GM19395 (cell line): ENCODE measurements around the gene ZNF8.
"Not testable (repeated sequence)": the region's sequence is repeated elsewhere in the genome, so short reads cannot be mapped to it uniquely, and the experiment has no call there.

Experiments
- ATAC-seq: cut with Tn5 transposase; IDR thresholded peaks from one replicate; pipeline ENCODE4 v1.9.1; 2021; ENCODE audit warnings: mild to moderate bottlenecking, moderate library complexity; ENCODE audit not compliant: unreplicated experiment

Gene ZNF8

GRCh38 chr19:58278541-58279041, at the start of gene ZNF8:
ZNF8 (plus strand) TSS chr19:58278955; CDS start chr19:58279082, 127 bp downstream.
- peak; percentile 98 for ATAC-seq

- ATAC-seq = no peak
Measured at GRCh38 chr19:58229255-58229639, 49.5 kb upstream of the ZNF8 start.

- no peak for ATAC-seq
Measured at GRCh38 chr19:58237324-58237723, 41.4 kb upstream of the ZNF8 start.

GRCh38 chr19:58243351-58243750, 35.4 kb upstream of the ZNF8 start:
- no peak for ATAC-seq

- ATAC-seq = no peak
Measured at GRCh38 chr19:58248886-58249285, 29.9 kb upstream of the ZNF8 start.

- no peak for ATAC-seq
Measured at GRCh38 chr19:58252102-58252685, 26.6 kb upstream of the ZNF8 start.

GRCh38 chr19:58258259-58258658, 20.5 kb upstream of the ZNF8 start:
- ATAC-seq = not testable (repeated sequence)

GRCh38 chr19:58261600-58261967, 17.2 kb upstream of the ZNF8 start:
- ATAC-seq = no peak

- ATAC-seq = no peak
Measured at GRCh38 chr19:58261968-58262921, 16.5 kb upstream of the ZNF8 start.

GRCh38 chr19:58262922-58263296, 15.8 kb upstream of the ZNF8 start:
- no peak for ATAC-seq

- no peak for ATAC-seq
Measured at GRCh38 chr19:58265100-58265499, 13.7 kb upstream of the ZNF8 start.

GRCh38 chr19:58268344-58268743, 10.4 kb upstream of the ZNF8 start:
- no peak for ATAC-seq

- no peak for ATAC-seq
Measured at GRCh38 chr19:58274771-58275201, 4.0 kb upstream of the ZNF8 start.

GRCh38 chr19:58275564-58275963, 3.2 kb upstream of the ZNF8 start:
- ATAC-seq = no peak

GRCh38 chr19:58277197-58277596, 1.6 kb upstream of the ZNF8 start:
- ATAC-seq = no peak

GRCh38 chr19:58277748-58278540, 811 bp upstream of the ZNF8 start:
- ATAC-seq = no peak

GRCh38 chr19:58279042-58279924, 528 bp downstream of the ZNF8 start:
- peak; percentile 48 for ATAC-seq

GRCh38 chr19:58279925-58280316, 1.2 kb downstream of the ZNF8 start:
- no peak for ATAC-seq

- no peak for ATAC-seq
Measured at GRCh38 chr19:58284199-58284598, 5.4 kb downstream of the ZNF8 start.

GRCh38 chr19:58291943-58292342, 13.2 kb downstream of the ZNF8 start:
- no peak for ATAC-seq
